Lower leg skin (tissue), 4 donors: ENCODE measurements around the gene PSPH. TPM values are rescaled to one million over a fixed set of nuclear protein-coding genes. Genes with fewer than 3 reads are reported as not detected.
"Not testable (repeated sequence)": the region's sequence is repeated elsewhere in the genome, so short reads cannot be mapped to it uniquely, and the experiment has no call there.

Source experiments
- DNase-seq, 2 donors: peaks; one replicate each; pipeline ENCODE4 v3.0.0-alpha.2; 2019; ENCODE audit warnings: low spot score in 2 of 2
- H3K4me3 ChIP-seq: fragments of 200-600 bp; sonication (generic); 2 replicates; pipeline ENCODE4 v1.5.1; 2017; ENCODE audit warnings: mild to moderate bottlenecking, low read depth; ENCODE audit not compliant: poor library complexity, severe bottlenecking
- POLR2A ChIP-seq, 2 donors: fragments of 450-650 bp; IDR thresholded peaks; one replicate each; pipeline ENCODE4 v1.6.1; 2016 to 2017; ENCODE audit warnings: antibody characterized with exemption in 2 of 2, mild to moderate bottlenecking in 1 of 2, moderate library complexity in 1 of 2
- WGBS, 2 donors: methylation state at CpG; one replicate each; pipeline ENCODE4 v1.1.5; 2018; 5-methylcytosine and 5-hydroxymethylcytosine counted together
- intact Hi-C: fragments of 100-400 bp; cut with DNase I; formaldehyde crosslinking; loops from one replicate; pipeline ENCODE4 v1.15.0; 2023; ENCODE audit warnings: low total_unique reads
- total RNA-seq, 4 donors: library from RNA; depleted of rRNA; stranded (reverse); fragments of >200 nt; gene quantifications; one replicate each; pipeline ENCODE4 v1.1.0, GENCODE V29; 2016
- TF ChIP-seq, protein P1 (sequence below), 3 donors: fragments of 450-650 bp; IDR thresholded peaks; one replicate each; pipeline ENCODE4 v1.5.1; 2016; ENCODE audit warnings: antibody characterized with exemption in 3 of 3, mild to moderate bottlenecking in 3 of 3, moderate library complexity in 2 of 3

Gene PSPH
- total RNA-seq: 10 to 100 TPM in 2 of 4 donors, 1 to 10 TPM in 2; 7.4 to 13.1 (median 9.8) TPM

DNA sequence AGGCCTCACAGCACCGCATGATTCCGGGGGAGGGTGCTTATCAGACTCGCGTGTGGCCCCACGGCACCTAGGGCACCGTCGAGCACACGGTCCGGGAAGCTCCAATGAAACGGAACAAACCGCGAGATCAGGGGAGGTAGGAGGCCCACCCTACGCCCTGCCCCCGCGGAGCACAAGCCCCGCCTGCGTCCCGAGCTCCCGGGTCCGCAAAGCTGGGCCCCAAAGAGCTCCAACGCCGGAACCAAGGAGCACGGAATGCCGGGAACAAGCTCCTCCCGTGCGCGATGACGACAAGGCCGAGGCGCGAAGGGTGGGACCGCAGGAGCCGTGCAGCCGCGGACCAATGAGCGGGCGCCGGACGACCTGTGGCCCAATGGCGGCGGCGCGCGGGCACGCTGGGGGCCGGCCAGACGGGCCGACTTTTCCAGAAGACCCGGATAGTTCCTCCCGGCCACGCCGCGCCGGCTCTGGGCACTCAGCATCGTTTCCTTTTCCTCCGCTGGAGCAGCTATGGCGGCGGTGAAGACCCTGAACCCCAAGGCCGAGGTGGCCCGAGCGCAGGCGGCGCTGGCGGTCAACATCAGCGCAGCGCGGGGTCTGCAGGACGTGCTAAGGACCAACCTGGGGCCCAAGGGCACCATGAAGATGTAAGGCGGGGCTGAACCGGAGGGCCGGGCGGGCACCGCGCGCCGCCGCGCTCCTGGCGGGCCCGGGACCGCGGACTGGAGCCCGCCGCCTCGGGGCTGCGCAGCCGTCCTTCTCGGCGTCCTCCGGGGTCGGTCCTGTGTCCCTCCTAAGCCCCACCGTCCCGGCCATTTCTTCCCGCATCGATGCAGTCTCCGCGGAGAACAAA, at the start of gene PSPH, which contains the start of gene CCT6A:
Gene PSPH, minus strand, starts transcription at position 106 of the 853 bp plus-strand sequence. CDS start 30,232 bp downstream, outside the sequence.
Gene CCT6A, plus strand, starts transcription at position 427 of the 853 bp plus-strand sequence. Its CDS starts 84 bp downstream, at position 511.
- DNase-seq: peak; percentile 97 to 100
- intact Hi-C loops: no loop called here
- TF ChIP-seq POLR2A (IDR thresholded peaks at IDR 0.05): no peak
- TF ChIP-seq, protein P1, sequence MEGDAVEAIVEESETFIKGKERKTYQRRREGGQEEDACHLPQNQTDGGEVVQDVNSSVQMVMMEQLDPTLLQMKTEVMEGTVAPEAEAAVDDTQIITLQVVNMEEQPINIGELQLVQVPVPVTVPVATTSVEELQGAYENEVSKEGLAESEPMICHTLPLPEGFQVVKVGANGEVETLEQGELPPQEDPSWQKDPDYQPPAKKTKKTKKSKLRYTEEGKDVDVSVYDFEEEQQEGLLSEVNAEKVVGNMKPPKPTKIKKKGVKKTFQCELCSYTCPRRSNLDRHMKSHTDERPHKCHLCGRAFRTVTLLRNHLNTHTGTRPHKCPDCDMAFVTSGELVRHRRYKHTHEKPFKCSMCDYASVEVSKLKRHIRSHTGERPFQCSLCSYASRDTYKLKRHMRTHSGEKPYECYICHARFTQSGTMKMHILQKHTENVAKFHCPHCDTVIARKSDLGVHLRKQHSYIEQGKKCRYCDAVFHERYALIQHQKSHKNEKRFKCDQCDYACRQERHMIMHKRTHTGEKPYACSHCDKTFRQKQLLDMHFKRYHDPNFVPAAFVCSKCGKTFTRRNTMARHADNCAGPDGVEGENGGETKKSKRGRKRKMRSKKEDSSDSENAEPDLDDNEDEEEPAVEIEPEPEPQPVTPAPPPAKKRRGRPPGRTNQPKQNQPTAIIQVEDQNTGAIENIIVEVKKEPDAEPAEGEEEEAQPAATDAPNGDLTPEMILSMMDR (IDR thresholded peaks at IDR 0.05): no peak
- H3K4me3 ChIP-seq: peak within 1 kb of the TSS; percentile 93
- WGBS, 2 donors: 0 to 1% methylated on average over 23 to 29 of the region's 97 CpGs

DNA sequence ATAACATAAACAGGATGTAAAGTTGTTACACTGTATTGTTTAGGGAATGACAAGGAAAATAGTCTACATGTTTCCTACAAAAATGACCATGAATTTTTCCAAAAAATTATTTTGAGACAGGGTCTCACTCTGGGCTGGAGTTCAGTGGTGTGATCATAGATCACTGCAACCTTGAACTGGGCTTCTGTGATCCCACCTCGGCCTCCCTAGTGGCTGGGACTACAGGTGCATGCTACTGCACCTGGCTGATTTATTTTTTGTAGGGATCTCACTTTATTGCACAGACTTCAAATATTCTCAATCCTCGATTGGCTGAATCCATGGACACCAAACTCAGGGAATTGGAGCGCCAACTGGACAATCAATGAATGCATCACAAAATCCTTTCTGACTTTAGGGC, 48.4 kb upstream of the PSPH start:
- intact Hi-C loops: no loop called here
- WGBS, 2 donors: 90 to 94% methylated on average over 3 of the region's 3 CpGs
- no peak for TF ChIP-seq POLR2A (IDR thresholded peaks at IDR 0.05)
- TF ChIP-seq, protein P1 (IDR thresholded peaks at IDR 0.05): no peak
- DNase-seq: no peak
- H3K4me3 ChIP-seq: no peak overlapping the region

DNA sequence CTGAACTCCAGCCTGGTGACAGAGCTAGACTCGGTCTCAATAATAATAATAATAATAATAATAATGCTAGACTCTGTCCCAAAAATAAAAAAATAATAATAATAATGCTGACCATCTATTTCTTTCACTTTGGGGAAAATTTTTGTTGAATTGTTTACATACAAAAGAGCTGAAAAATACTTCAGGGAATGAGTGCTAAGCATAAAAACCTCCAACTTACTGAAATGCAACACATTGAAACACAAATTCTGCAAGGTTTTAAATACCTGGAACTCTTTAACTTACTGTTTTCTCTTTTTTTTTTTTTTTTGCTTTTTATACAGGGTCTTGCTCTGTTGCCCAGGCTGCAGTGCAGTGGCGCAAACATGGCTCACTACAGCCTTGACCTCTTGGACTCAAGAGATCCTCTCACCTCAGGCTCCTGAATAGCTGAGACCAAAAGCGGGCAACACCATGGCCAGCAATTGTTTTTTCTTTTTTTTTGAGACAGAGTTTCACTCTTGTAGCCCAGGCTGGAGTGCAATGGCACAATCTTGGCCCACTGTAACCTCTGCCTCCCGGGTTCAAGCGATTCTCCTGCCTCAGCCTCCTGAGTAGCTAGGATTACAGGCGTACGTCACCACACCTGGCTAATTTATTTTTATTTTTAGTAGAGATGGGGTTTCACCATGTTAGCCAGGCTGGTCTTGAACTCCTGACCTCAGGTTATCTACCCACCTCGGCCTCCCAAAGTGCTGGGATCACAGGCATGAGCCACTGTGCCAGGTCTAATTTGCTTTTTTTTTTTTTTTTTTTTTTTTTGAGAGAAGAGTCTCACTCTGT, 47.2 kb upstream of the PSPH start:
- DNase-seq, intact Hi-C loops, H3K4me3 ChIP-seq: not testable (repeated sequence)
- 91 to 92% methylated on average over 8 of the region's 8 CpGs for WGBS, 2 donors

DNA sequence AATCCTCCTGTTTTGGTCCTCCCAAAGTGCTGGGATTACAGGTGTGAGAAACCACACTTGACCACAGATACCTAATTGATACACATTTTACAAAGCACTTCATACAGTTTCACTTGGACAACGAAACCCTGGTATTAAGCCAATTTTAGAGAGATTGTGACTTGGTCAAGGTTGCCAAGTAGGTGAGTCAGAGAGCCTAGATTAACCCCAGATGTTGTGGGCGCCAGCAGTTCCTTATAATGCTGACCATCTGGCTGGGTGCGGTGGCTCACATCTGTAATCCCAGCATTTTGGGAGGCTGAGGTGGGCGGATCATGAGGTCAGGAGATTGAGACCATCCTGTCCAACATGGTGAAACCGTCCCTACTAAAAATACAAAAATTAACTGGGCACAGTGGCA, 46.5 kb upstream of the PSPH start:
- TF ChIP-seq POLR2A (IDR thresholded peaks at IDR 0.05): no peak
- TF ChIP-seq, protein P1 (IDR thresholded peaks at IDR 0.05): no peak
- WGBS, 2 donors: 36 to 40% methylated on average over 5 of the region's 5 CpGs
- intact Hi-C loops: no loop called here
- DNase-seq: peak; percentile 69 to 90
- no peak overlapping the region for H3K4me3 ChIP-seq

DNA sequence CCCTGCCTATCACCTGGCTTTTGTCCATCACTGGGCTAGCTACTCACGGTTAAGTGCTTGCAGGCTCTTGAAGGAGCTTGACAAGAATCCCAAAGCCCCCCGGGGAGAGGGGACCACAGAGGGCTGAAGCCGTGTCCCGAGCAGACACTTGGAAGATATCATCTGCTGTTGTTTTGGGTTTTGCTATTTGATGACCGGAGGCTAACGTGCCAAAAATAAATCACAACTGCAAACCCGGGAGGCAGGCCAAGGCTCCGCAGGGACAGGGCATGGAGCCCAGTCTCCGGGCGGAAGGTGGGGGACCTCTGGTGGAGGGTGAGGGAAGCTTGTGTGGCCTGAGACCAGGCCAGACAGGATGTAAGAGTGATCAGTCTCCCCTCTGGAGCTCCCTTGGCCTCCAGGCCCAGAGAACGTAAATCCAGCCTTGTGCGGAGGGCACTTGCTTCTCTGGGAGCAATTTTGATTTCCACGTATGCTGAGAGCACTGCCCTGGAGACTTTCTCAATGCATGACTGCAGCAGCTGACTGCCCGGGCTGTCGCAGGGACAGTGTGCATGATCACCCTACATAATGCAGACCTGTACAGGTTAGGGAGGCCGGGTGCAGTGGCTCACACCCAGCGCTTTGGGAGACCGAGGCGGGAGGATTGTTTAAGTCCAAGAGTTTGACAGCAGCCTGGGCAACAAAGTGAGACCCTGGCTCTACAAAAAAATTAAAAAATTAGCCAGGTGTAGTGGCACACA, 41.7 kb upstream of the PSPH start, which contains the start of gene PHKG1:
Gene PHKG1, minus strand, starts transcription at position 164 of the 743 bp plus-strand sequence. CDS start 4,011 bp downstream, outside the sequence.
- no peak for TF ChIP-seq POLR2A (IDR thresholded peaks at IDR 0.05)
- TF ChIP-seq, protein P1 (IDR thresholded peaks at IDR 0.05): no peak
- DNase-seq: peak; percentile 48 to 94
- 23 to 32% methylated on average over 16 to 19 of the region's 19 CpGs for WGBS, 2 donors
- no peak within 1 kb of the TSS for H3K4me3 ChIP-seq
- intact Hi-C loops: no loop called here

DNA sequence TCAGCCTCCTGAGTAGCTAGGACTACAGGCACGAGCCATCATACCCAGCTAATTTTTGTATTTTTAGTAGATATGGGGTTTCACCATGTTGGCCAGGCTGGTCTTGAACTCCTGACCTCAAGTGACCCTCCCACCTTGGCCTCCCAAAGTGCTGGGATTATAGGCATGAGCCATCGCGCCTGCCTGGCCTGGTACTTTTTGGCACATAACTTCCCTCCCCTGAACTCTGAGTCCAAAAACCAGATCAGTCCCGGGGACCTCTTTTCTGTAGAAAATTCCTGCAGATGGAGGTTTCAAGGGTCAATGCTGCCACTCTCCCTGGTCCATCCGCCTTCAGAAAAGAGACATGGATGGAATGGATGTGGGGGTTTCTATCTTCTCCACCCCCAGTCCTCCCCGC, 41.1 kb upstream of the PSPH start:
- H3K4me3 ChIP-seq, DNase-seq, intact Hi-C loops: not testable (repeated sequence)
- 20 to 35% methylated on average over 6 of the region's 6 CpGs for WGBS, 2 donors
